Ishikawa (cell line): ENCODE measurements around the gene ZNF440.
A peak's percentile ranks its signal among the peaks of the same experiment; 100 is the strongest.

Experiments
- CEBPB ChIP-seq: IDR thresholded peaks from 2 replicates; pipeline ENCODE4 v1.6.1; 2012
- CREB1 ChIP-seq: IDR thresholded peaks from 2 replicates; pipeline ENCODE4 v1.6.1; 2012; ENCODE audit warnings: low read depth
- EGR1 ChIP-seq: IDR thresholded peaks from 2 replicates; pipeline ENCODE4 v1.6.1; 2012
- EP300 ChIP-seq: IDR thresholded peaks from 2 replicates; pipeline ENCODE4 v1.6.1; 2012; ENCODE audit warnings: borderline replicate concordance
- FOXM1 ChIP-seq: IDR thresholded peaks from 2 replicates; pipeline ENCODE4 v1.6.1; 2012; ENCODE audit warnings: low read depth, borderline replicate concordance
- NFIC ChIP-seq: IDR thresholded peaks from 2 replicates; pipeline ENCODE4 v1.6.1; 2012
- RAD21 ChIP-seq: IDR thresholded peaks from 2 replicates; pipeline ENCODE4 v1.6.1; 2012; ENCODE audit warnings: low read depth
- TAF1 ChIP-seq: IDR thresholded peaks from 2 replicates; pipeline ENCODE4 v1.6.1; 2012; ENCODE audit warnings: low read depth, mild to moderate bottlenecking
- TCF12 ChIP-seq: IDR thresholded peaks from 2 replicates; pipeline ENCODE4 v1.6.1; 2012; ENCODE audit warnings: low read depth
- TEAD4 ChIP-seq: IDR thresholded peaks from 2 replicates; pipeline ENCODE4 v1.6.1; 2012
- YY1 ChIP-seq: IDR thresholded peaks from 2 replicates; pipeline ENCODE4 v1.6.1; 2012; ENCODE audit warnings: low read depth
- ZBTB7A ChIP-seq: IDR thresholded peaks from 2 replicates; pipeline ENCODE4 v1.6.1; 2012; ENCODE audit warnings: low read depth
- TF ChIP-seq, protein P1 (sequence below): IDR thresholded peaks from 2 replicates; pipeline ENCODE4 v1.6.1; 2012
- TF ChIP-seq, protein P2 (sequence below): IDR thresholded peaks from 2 replicates; pipeline ENCODE4 v1.6.1; 2012; ENCODE audit warnings: low read depth, mild to moderate bottlenecking
- TF ChIP-seq, protein P3 (sequence below): IDR thresholded peaks from 2 replicates; pipeline ENCODE4 v1.6.1; 2012

ZNF440 gene

DNA sequence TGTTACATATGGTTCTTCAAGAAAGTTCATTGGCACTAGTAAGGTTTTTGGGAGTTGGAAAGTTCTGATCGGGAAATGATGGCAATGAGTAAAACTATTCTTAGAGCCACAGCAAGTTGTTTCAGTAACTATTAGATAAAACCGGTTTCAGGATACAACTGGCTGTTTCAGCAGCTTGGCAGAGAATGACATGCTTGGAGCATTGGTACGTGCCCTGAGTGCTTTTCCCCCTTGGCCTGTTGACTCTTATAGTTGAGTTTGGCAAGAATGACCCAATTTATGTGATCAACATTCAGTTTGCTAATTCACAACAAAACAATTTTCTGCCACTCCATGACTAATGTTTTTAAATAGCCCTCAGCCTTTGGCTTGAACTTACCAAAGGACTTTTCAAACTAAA lies 26.5 kb upstream of the ZNF440 start:
- TF ChIP-seq ZBTB7A (no peak), TEAD4 (no peak), EP300 (no peak), CEBPB (no peak), YY1 (no peak)
- TF ChIP-seq, protein P1, sequence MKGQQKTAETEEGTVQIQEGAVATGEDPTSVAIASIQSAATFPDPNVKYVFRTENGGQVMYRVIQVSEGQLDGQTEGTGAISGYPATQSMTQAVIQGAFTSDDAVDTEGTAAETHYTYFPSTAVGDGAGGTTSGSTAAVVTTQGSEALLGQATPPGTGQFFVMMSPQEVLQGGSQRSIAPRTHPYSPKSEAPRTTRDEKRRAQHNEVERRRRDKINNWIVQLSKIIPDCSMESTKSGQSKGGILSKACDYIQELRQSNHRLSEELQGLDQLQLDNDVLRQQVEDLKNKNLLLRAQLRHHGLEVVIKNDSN, result no peak

DNA sequence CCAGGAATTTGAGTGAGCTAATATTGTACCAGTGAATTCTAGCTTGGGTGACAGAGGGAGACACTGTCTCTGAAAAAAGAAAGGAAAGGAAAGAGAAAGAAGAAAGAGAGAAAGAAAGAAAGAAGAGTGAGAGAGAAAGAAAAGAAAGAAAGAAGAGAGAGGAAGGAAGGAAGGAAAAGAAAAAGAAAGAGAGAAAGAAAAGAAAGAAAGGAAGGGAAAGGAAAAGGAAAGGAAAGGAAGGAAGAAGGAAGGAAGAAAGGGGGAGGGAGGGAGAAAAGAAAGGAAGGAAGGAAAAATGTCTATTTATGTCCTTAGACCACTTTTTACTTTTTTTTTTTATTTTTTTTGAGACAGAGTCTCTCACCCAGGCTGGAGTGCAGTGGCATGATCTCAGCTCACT lies 21.1 kb upstream of the ZNF440 start:
- TF ChIP-seq, protein P2, sequence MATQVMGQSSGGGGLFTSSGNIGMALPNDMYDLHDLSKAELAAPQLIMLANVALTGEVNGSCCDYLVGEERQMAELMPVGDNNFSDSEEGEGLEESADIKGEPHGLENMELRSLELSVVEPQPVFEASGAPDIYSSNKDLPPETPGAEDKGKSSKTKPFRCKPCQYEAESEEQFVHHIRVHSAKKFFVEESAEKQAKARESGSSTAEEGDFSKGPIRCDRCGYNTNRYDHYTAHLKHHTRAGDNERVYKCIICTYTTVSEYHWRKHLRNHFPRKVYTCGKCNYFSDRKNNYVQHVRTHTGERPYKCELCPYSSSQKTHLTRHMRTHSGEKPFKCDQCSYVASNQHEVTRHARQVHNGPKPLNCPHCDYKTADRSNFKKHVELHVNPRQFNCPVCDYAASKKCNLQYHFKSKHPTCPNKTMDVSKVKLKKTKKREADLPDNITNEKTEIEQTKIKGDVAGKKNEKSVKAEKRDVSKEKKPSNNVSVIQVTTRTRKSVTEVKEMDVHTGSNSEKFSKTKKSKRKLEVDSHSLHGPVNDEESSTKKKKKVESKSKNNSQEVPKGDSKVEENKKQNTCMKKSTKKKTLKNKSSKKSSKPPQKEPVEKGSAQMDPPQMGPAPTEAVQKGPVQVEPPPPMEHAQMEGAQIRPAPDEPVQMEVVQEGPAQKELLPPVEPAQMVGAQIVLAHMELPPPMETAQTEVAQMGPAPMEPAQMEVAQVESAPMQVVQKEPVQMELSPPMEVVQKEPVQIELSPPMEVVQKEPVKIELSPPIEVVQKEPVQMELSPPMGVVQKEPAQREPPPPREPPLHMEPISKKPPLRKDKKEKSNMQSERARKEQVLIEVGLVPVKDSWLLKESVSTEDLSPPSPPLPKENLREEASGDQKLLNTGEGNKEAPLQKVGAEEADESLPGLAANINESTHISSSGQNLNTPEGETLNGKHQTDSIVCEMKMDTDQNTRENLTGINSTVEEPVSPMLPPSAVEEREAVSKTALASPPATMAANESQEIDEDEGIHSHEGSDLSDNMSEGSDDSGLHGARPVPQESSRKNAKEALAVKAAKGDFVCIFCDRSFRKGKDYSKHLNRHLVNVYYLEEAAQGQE, result no peak
- TF ChIP-seq CREB1, result no peak
- no peak for TF ChIP-seq ZBTB7A
- TF ChIP-seq TCF12, result no peak
- no peak for TF ChIP-seq EGR1
- no peak for TF ChIP-seq EP300
- TF ChIP-seq YY1, result no peak
- TF ChIP-seq NFIC, result no peak
- TF ChIP-seq, protein P1, result no peak
- TF ChIP-seq TAF1, result no peak
- no peak for TF ChIP-seq RAD21
- TF ChIP-seq FOXM1, result no peak
- TF ChIP-seq, protein P3, sequence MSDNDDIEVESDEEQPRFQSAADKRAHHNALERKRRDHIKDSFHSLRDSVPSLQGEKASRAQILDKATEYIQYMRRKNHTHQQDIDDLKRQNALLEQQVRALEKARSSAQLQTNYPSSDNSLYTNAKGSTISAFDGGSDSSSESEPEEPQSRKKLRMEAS, result no peak
- TF ChIP-seq TEAD4, result no peak
- no peak for TF ChIP-seq CEBPB

DNA sequence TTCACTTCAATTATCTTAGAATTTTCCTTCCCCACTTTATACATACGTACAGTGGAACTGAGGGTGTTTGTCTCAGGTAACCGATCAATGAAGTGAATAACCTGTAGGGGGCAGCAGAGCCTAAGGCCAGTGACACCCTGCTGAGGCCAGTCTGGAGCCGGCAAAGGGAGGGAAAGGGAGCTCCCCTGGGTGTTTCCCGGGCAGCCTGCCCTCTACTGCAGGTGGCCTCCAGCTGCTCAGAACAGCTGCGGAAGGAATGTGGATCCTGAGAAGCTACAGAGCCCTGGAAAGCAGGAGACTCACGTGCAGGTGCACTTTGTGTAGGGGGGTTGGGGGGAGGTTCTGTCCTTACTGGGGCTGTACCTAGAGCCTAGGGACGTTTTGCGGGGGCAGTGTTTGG lies 16.6 kb upstream of the ZNF440 start:
- TF ChIP-seq YY1 (no peak; the same call in 1 of the 2 replicates), FOXM1 (no peak), TAF1 (no peak), TEAD4 (peak; percentile 72), NFIC (peak; percentile 70), EP300 (no peak), CEBPB (no peak), TCF12 (peak; percentile 90), CREB1 (no peak), EGR1 (no peak), RAD21 (peak; percentile 86), ZBTB7A (no peak)
- TF ChIP-seq, protein P3, result peak; percentile 68
- TF ChIP-seq, protein P2, result no peak
- TF ChIP-seq, protein P1, result 0 out of 2 replicates have a peak, but pooled peaks have one; percentile 14

DNA sequence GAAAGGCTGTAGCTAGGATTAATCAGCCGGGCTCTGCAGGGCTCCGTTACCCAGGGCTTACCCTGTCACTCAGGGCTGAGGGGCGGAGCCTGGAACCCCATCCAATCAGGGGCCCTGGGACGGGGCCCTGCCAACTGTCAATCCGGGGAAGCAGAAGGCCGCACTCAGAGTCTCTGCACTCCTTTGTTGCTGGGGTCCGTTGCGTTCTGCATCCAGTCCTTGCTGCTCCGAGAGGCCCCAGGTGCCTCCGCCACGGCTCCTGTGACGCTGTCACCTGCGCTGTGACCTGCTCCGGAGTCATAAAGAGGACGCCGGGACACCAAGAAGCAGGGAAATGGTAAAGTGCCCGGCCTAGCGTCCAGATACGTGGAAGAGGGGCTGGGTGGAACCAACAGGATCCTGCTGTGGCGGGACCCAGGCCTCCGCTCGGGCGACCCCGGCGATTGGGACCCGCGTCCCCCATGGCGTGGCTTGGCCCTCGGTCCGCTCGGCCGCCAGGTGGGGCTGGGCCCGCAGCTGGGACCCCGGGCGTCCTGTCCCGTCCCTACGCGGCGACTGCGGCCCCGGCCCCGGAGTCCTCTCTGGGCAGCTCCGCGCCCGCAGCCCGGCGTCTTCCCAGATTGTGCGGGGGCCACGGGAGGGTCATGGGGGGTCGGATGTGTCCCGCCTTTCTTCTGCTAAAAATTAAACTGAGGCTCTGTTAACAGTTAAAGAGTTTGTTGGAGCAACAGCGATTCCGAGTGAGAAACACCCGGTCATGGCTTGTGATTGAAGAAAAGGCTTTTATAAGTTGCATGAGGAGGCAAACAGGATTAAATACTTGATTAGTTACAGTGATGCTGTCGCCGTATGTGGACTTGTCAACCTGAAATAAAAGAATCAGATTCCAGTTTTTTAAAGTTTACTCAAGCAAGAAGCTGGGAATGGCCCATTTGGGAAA lies 15.4 kb upstream of the ZNF440 start, which contains the start of gene ZNF491:
ZNF491 (plus strand) TSS at position 133 of the 940 bp plus-strand sequence. CDS start 7,431 bp downstream, outside the sequence.
- no peak for TF ChIP-seq FOXM1
- peak; percentile 93 for TF ChIP-seq ZBTB7A
- TF ChIP-seq, protein P2, result no peak
- peak; percentile 51; the same call in 1 of the 2 replicates for TF ChIP-seq TAF1
- 0 out of 2 replicates have a peak, but pooled peaks have one; percentile 26 for TF ChIP-seq CREB1
